GM21526 (cell line): ENCODE results near the gene CCDC187.

Experiments used
- ATAC-seq: cut with Tn5 transposase; IDR thresholded peaks from one replicate; pipeline ENCODE4 v1.9.1; 2021; ENCODE audit warnings: moderate library complexity; ENCODE audit not compliant: unreplicated experiment, low FRiP score

The CCDC187 gene

GRCh38 chr9:136218271-136218670 is 85.6 kb downstream of the CCDC187 start:
- no peak for ATAC-seq

DNA sequence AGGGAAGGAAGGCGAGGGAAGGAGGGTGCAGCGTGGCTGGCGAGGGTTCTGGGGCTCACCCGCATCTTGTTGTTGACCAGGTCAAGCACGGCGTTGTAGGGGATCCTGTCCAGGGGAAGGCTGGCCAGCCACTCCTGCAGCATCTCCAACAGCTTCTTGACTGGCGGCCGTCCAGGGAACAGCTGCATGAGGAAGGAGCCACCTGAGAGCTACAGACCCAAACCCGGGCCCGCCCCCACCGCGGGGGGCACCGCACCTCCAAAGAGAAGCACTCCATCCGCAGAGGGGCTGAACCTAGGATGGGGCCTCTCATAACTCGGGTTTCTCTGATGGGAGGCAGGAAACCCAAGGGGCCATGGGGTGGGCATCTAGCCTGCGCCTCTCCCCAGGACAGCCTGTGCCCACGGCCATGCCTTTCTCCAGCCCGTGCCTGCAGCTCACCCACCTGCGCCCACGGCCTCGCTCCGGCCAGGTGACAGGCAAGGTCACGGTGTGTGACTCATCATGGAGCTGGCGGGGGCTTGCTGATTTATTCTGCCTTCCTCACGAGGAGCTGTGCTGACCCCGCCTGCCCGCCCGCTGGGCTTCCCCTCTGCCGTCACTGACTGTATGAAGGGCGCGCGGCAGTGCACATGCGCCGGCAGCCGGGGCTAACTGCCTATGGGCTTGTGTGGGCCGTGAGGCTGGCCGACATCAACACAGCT is 87.2 kb downstream of the CCDC187 start:
- ATAC-seq: no peak

DNA sequence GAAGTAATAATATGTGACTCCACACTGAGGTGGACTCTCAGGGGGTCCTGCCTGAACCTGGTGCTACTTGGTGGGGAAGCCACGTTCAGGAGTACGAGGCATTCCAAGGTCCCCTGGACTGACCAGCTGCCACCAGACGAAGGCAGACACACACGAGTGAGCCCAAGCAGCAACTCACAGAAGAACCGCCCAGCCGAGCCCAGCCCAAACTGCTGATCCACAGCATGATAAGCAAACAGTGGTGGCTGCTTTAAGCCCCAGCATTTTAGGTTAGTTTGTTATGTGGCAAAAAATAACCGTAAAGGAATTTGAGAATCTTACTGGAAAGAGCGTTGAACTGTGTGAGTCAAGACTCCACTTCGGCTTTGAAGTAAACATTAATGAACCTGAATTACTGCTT is 90.2 kb downstream of the CCDC187 start:
- ATAC-seq: no peak

DNA sequence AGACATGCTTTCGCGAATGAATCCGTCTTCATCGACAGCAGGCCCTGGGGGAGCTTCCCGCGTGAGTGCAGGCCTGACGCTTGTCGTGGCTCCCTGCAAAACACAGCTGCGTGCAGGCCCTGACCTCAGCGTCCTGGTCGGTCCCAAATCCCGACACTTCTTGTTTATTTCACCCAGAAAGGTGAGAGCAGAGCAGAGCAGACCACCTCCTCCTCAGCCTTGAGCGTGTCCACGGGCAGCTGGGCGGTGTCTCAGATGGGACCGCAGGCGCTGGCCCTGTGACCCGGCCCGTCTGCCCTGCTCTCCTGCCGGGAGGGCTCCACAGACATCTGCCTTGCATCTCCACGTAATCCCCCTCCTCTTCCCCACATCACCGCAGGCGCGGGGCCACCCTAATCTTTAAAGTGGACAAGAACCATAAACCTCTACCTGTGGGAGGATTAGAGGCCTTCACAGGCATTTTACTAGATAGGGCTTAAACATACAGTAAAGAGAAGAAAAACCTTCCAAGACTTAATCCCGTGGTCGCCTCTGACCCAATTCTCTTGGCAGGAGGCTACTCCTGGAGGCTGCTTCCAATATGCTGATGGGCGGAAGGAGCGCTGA is 91.4 kb downstream of the CCDC187 start:
- ATAC-seq: no peak

GRCh38 chr9:136211441-136212344 is 92.2 kb downstream of the CCDC187 start:
- no peak for ATAC-seq

- ATAC-seq: no peak
Observed at GRCh38 chr9:136211006-136211405, 92.9 kb downstream of the CCDC187 start.

DNA sequence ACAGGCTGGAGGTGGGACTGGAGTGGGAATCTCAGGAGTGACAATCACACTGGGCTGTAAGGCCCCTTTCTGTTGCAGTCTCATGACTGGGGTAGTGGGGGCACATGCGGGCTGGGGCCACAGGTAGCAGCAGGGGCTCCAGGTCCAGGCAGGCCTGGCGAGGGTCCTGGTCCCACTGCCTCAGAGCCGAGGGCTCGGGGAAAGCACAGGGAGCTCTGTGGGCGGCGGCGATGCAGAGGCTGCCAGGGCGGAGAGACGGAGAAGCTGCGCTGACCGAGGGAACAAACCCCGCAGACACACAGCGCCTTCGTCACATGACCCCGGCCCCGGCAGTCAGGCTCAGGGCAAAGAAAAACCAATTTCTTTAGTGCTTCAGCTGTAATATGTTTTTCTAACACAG is 93.6 kb downstream of the CCDC187 start:
- no peak for ATAC-seq

- ATAC-seq: no peak
Observed at GRCh38 chr9:136209786-136210185, 94.1 kb downstream of the CCDC187 start.

DNA sequence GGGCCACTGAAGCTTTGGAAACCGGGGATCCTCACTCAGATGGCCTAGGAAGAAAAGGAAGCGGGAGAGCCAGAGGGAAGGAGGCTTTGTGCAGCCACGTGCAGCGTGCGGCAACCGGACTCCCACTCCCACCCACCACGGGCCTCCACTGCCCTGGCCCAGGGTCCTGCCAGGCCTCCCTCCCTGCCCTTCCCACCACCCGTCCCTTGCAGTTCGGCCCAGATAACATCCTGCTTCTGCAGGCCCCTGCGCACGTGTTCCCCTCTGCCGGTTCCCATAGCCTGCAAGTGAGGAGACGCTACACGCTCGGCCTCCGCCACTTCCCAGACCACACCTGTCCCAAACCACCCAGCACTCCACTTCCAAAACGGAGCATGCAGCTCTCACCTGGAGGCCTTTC is 94.7 kb downstream of the CCDC187 start:
- no peak for ATAC-seq

DNA sequence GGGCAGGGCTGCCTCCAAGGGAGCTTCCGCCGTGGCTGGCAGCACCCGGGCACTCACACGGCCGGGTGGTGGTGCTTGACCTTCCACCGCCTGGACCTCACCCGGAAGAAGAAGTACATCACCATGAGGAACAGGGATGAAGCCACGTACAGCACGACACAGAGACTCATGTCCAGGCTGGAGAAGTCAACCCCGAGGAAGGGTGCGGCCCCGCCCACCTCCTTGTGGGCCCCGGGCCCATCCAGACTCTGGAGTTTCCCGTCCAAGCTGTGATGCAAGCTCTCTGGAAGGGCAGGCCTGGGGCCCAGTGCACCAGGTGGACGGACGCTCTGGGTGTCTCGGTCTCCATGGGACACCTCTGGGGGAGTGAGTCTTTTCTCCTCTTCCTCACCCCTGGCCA is 95.2 kb downstream of the CCDC187 start:
- no peak for ATAC-seq

- ATAC-seq: no peak
Observed at GRCh38 chr9:136207616-136208015, 96.3 kb downstream of the CCDC187 start.

DNA sequence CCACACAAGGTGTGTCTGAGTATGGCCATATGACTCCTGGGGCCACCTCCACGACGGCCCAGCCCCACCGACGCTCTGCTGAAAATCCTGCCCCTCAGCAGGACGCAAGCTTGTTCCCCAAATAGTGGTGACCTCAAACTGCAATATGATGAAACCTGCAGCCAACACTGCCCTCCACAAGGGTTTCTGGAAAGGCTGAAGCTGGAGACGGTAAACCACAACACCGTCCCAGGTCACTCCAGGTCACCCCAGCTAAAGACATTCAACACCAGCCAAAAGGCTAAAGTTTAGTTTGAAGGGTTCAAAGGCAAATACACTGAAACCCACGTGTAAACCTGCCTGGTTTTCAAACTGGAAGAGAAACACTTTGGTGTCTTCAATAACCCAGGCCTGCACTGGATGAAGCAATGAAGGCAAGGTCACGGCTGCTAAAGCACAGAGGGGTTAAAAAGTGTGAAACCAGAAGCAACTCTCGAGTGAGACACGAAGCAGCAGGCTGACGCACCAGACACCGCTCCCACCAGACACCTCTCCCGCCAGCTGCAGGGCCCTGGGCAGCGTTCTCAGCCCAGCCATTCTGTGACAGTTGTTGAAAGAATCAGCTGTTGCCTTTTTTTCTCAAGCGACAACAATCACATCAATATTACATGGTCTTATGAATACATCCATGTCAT is 97.2 kb downstream of the CCDC187 start:
- ATAC-seq: no peak

DNA sequence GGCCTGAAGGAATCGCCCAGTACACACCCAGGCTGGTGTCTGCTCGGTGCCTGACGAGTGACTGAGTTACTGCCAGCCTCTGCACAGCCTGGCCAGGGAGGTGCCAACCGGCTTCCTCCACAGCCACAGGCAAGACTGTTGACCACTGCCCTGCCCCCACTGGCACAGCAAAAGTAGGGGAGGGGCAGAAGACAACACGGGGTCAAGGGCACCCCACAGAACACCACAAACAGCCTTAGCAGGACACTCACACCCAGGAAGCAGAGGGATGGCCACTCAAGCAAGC is 98.2 kb downstream of the CCDC187 start:
- ATAC-seq: no peak

- ATAC-seq: no peak
Observed at GRCh38 chr9:136204838-136205706, 98.8 kb downstream of the CCDC187 start, which contains the start of gene LHX3. Gene LHX3 (minus strand): TSS chr9:136205128. CDS start chr9:136205012, 116 bp downstream.

GRCh38 chr9:136204145-136204805 is 99.6 kb downstream of the CCDC187 start:
- ATAC-seq: no peak

- no peak for ATAC-seq
Observed at GRCh38 chr9:136203408-136204144, 100.3 kb downstream of the CCDC187 start.

- no peak for ATAC-seq
Observed at GRCh38 chr9:136202454-136203407, 101.2 kb downstream of the CCDC187 start.
